NT2/D1 (cell line): Measurements from ENCODE around the gene PKN2.
"Not testable (repeated sequence)": the region's sequence is repeated elsewhere in the genome, so short reads cannot be mapped to it uniquely, and the experiment has no call there.

Experiments
- DNase-seq: peaks from one replicate; pipeline ENCODE4 v3.0.0-alpha.2; 2011; ENCODE audit warnings: low read depth, low spot score
- H3K27me3 ChIP-seq: 2 replicates; pipeline ENCODE4 v1.6.0; 2011; ENCODE audit warnings: mild to moderate bottlenecking; ENCODE audit not compliant: insufficient read length, insufficient read depth
- H3K36me3 ChIP-seq: 2 replicates; pipeline ENCODE4 v1.6.1; 2011; ENCODE audit warnings: mild to moderate bottlenecking, low read length, mixed read lengths; ENCODE audit not compliant: insufficient read depth, insufficient read length
- H3K4me1 ChIP-seq: 2 replicates; pipeline ENCODE4 v1.5.1; 2011; ENCODE audit not compliant: insufficient read depth, insufficient read length
- H3K4me3 ChIP-seq: 2 replicates; pipeline ENCODE4 v1.5.1; 2011; ENCODE audit warnings: low read depth; ENCODE audit not compliant: insufficient read length
- H3K9ac ChIP-seq: 2 replicates; pipeline ENCODE4 v1.6.0; 2011; ENCODE audit warnings: low read depth; ENCODE audit not compliant: insufficient read length
- H3K9me3 ChIP-seq: 2 replicates; pipeline ENCODE4 v1.5.1; 2011; ENCODE audit warnings: mild to moderate bottlenecking, low read length; ENCODE audit not compliant: insufficient read depth
- SUZ12 ChIP-seq: IDR thresholded peaks from 2 replicates; pipeline ENCODE4 v1.6.1; 2011; ENCODE audit not compliant: insufficient read length, insufficient read depth; ENCODE audit errors: extremely low read depth
- YY1 ChIP-seq: IDR thresholded peaks from 2 replicates; pipeline ENCODE4 v1.6.1; 2011; ENCODE audit not compliant: insufficient read length, insufficient read depth
- ZNF274 ChIP-seq: IDR thresholded peaks from 2 replicates; pipeline ENCODE4 v1.6.1; 2011; ENCODE audit warnings: mild to moderate bottlenecking, low read depth, low read length

Gene PKN2

GRCh38 chr1:88878731-88879130, 194.7 kb downstream of the PKN2 start:
- Histone ChIP-seq H3K9ac (no peak overlapping the region), H3K4me3 (no peak overlapping the region), H3K36me3 (peaks cover 28% of the 10 kb centered on the region), H3K27me3 (no peaks in the 10 kb centered on the region), H3K4me1 (no peaks in the 10 kb centered on the region), H3K9me3 (no peaks in the 10 kb centered on the region)
- DNase-seq = no peak
- no peak for TF ChIP-seq YY1
- TF ChIP-seq ZNF274 = no peak
- no peak for TF ChIP-seq SUZ12

GRCh38 chr1:88880717-88881116, 196.6 kb downstream of the PKN2 start:
- H3K4me3 ChIP-seq, H3K4me1 ChIP-seq, DNase-seq, H3K9me3 ChIP-seq, H3K27me3 ChIP-seq, H3K9ac ChIP-seq: not testable (repeated sequence)
- peaks cover 45% of the 10 kb centered on the region for H3K36me3 ChIP-seq

- DNase-seq = no peak
- H3K27me3 ChIP-seq = no peaks in the 10 kb centered on the region
- no peaks in the 10 kb centered on the region for H3K9me3 ChIP-seq
- no peak overlapping the region for H3K4me3 ChIP-seq
- TF ChIP-seq ZNF274 = no peak
- TF ChIP-seq SUZ12 = no peak
- no peak for TF ChIP-seq YY1
- no peak overlapping the region for H3K9ac ChIP-seq
- peaks cover 63% of the 10 kb centered on the region for H3K36me3 ChIP-seq
- H3K4me1 ChIP-seq = no peaks in the 10 kb centered on the region
Measured at GRCh38 chr1:88883156-88883555, 199.1 kb downstream of the PKN2 start.
